ENCODE results near the gene CREB3L2.
"Not testable (repeated sequence)": the region's sequence is repeated elsewhere in the genome, so short reads cannot be mapped to it uniquely, and the experiment has no call there.

Gene CREB3L2

DNA sequence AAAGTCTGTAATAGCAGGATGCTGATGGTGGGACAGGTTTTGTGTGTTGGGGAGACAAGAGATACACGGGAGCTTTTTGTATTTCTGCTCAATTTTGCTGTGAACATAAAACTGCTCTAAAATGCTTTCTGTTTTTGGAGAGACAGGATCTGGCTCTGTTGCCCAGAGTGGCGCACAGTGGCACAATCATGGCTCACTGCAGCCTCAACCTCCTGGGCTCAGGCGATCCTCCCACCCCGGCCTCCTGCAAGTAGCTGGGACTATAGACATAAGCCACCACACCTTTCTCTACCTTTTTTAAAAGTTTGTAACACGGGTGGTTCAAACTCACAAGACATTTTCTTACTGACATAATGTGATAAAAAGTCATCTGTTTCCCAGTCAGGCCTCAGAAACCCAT, 14.3 kb downstream of the CREB3L2 start:
- no peak for DNase-seq (ENCODE audit: low read depth)

DNA sequence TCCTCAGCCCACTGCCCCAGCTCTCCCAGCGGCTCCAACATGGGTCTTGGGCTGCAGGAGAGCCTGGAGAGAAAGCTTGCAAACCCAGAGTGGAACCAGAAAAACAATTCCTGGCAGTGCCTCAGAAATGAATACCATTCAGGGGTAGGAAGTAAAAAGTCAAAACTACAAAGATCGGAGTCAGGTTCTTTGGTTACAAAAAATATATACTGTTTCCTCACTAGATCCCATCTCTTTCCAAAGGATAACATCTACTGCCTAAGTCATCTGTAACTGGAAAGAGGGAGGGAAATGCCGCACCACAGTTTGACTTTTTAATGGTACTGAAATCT, 14.9 kb downstream of the CREB3L2 start:
- no peak for DNase-seq (ENCODE audit: low read depth)

DNA sequence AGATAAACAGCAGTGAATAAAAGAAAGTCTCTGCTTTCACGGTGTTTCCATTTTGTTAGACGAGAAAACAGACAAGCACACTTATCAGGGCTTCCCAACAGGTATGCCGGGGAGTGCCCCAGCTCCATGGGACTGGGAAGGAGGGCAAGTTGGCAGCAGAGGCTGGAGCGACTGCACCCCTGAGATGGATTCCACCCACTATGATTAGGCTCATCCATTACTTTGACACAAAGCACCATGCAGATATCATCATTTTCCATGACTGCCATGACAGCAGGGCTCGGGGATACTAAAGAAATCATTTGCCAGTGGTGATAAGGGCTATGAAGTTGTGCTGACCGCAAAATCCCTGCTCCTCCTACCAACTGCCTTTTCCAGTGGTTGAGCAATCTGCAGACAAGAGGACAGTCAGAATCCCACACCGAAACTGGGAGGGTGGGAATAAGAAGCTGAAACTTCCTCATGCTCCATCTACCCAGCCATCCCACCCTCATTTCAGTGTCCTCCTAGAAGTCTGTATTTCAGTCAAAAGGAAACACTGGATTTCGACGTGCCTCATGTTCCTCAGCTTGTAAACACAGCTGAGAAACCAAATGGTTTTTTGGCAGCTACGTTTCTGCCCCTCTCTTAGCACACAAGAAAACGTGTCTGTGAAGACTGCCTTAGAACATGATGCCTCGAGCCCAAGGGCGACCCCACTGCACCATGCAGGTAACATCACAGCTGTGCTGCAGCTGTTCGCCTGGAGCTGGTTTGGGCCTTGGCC, 15.5 kb downstream of the CREB3L2 start:
- DNase-seq (ENCODE audit: low read depth) = no peak

DNA sequence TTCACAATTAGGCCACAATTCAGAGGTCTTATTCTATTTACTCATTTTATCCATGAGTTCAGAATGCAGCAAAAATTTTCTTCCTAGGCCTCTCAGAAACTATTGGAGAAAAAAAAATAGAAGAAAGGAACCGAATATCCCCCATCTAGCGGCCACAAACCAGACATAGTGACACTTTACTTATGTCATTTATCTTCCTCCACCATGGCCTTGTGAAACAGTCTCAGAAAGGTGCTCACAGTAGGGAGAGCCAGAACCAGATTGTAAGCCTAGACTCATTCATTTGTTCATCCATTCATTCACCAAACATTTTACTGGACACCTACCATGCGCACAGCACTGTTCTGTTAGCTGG, 16.0 kb downstream of the CREB3L2 start:
- DNase-seq (ENCODE audit: low read depth) = no peak

DNA sequence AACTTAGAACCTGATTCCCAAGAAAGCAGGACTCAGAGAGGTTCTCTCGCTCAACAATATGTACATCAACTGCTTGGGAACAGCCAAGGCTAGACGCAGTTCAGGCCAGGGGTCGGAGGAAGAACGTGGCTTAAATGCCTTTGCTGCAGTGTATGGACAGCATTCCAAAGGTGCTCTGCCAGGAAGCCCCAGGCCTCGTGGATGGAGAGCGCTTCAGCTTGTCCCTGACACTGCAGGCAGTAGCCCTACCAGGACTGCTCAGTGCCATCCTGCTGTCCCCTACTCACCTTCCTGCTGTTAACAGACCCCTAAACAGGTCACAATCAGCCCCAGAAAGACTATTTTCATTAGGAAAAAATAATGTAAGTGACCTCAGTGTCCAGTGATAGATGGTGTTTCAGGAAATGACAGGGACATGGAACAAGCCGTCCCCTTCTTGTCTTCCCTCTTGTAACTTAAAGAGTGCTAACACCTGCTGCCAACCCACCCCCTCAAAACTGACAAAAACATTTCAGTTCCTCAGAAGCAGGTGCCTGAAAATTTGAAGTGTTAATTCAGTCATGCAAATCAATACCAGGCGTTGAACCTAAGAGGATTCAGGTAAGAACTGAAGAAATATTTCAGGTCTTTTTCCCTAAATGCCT, 16.5 kb downstream of the CREB3L2 start:
- DNase-seq (ENCODE audit: low read depth) = no peak

DNA sequence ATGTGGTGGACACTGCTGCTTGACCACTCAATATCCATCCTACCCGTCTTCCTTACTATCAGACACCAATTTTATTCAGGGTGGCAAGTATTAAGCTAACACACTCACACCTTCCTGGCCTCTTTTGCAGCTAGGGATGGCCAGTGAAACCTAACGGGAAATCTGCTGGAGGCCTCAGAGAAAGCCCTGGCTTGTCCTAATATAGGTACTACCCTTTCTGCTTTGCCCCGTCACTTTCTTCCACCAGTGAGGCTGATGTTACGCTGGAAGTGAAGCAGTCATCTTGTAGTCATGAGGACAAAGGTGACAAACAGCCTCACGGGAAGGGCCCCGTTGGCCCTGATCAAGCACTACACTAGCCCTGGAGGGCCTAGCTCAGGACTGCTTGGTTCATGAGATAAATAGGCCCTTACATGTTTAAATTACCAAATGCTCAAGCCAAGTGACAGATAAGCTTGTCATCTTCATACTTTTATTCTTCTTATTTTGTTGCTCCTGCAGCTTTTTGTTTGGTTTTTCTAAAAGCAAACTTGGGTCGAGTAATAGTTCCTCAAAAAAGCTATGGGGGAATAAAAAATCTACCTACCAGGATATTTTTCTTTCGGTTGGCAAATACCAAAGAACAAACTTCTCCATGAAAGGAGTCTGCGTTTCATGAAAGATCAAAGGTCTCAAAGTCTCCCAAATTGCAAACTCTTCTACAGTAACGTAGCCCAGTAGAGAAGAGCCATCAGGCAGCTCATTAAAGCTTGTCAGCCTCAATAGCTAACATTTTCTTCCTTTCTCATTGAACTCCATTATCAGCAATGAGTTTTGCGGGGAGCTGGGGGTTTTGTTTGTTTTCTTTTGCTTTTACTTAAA, 17.5 kb downstream of the CREB3L2 start:
- no peak for DNase-seq (ENCODE audit: low read depth)

DNA sequence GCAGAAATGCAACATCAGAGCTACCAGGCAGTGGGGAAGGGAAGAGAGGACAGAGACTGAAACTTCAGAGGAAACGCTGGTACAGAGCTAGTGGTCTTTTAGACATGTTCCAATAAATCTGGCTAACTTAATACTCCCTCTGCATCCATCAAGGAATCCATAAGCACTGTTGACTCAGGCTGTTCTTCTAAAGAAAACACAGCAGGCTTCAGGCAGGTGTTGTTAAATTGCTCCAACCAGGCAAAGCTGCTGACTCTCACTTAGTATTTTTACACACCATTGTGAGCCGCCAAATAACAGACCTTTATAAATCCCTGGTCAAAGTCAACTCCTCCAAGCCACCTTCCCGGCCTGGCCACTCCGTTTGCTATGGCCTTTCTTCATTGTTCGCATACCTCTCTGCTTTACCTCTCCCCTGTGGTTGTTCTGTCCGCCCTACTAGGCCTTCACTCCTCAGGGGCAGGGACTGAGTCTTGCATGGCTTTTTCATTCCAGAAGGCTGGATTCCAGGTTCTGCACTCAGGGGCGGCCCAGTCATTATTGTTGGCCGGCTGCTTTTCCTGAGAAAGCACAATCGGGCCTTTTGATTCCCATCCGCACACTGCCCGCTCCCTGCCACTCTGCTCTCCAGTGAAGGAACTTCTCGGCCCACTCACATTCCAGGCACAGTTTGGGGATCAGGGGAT, 18.4 kb downstream of the CREB3L2 start:
- no peak for DNase-seq (ENCODE audit: low read depth)

DNA sequence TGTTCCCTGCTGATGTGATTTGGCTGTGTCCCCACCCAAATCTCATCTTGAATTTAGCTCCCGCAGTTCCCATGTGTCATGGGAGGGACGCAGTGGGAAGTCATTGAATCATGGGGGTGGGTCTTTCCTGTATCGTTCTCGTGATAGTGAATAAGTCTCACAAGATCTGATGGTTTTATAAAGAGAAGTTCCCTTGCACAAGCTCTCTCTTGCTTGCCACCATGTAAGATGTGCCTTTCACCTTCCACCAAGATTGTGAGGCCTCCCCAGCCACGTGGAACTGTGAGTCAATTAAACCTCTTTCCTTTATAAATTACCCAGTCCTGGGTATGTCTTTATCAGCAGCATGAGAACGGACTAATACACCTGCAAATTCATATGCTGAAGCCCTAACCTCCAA, 19.5 kb downstream of the CREB3L2 start:
- DNase-seq (ENCODE audit: low read depth) = not testable (repeated sequence)

DNA sequence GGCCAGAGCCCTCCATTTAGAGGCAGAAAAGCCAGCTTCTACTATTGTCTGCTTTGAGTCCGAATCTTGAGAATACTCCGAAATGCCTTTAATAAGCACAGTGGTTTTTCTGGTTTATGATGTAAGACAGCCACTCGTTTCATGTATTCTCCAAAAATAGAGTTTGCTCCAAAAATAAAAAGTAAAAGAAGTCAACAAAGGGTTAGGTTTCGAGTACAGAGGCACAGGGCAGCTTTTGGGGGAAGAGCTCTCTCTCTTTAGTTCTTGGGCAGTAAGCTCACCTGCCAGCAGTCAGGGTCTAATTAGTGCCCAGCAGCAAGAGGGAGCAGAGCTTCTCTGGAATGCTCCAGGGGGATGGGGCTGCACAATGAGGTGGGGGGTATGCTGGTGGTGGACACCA, 20.2 kb downstream of the CREB3L2 start:
- no peak for DNase-seq (ENCODE audit: low read depth)

DNA sequence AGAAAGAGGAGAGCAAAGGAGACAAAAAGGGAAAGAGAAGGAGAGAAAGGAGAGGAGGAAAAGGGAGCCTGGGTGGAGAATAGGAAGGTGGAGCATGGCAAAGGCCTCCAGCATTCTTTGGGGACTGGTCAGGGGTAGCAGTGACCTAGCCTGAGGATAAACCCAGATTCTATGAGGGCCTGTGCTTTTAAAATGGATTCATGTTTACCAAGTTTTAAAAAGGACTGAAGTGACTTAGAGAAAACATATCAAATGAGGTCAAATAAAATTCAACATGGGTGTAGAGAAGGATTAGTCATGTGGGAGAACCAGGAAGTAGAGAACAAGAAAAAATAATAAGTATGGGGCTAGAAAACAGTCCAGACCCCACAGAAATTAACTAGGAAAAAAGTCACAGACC, 20.7 kb downstream of the CREB3L2 start:
- DNase-seq (ENCODE audit: low read depth) = no peak

DNA sequence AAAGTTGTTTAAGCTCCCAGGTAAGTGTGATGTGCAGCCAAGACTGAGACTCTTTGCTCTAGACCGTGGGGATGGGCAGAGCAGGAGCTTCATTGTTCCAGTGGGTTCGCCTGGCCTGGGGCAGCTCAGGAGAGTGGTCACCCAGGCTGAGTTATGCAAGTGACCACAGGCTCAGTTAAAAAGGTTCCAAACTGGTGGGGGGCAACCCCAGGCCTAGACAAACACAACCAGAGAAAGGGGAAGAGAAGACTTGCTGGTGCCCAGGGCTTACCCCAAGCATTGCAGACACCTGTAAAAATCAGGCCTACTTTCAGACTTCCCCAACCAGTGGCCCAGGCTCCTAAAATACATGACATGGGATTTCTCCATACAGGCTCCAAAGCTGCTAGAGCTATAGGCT, 21.6 kb downstream of the CREB3L2 start:
- DNase-seq (ENCODE audit: low read depth) = no peak

DNA sequence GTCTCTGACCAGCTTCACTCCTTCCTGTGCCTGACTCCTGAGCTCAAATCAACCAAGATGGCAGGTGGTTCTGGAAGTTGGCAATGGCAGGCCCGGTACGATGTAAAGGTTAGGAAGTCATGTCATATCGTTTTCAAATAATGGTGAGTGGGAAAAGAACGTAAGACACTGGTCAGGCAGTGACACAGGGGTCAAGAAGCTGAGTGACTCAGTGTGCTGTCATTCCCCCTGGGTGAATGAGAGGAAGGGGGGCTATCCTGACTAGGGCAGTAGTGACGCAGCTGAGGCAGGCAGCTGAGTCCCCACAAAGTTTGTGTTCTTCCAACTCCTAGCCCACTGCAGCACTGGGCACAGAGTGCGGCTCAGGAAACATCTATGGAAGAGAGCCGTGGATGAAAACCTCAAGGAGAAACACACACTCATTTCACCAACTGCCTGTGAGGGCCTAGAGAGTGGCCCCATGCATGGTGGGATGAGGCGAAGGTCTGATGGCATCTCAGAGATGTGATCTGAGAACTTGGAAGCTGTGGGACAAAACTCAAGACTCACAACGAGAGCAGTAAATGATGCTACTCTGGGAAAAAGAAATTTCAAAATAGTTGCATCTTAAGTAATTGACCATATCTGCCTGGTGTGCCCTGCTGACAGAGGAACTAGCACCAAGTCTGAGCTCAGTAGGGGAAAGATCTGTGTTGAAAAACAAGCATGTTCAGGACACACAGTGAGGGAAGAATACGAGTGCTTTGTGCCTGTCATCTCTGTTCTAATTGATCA, 23.2 kb downstream of the CREB3L2 start:
- no peak for DNase-seq (ENCODE audit: low read depth)

DNA sequence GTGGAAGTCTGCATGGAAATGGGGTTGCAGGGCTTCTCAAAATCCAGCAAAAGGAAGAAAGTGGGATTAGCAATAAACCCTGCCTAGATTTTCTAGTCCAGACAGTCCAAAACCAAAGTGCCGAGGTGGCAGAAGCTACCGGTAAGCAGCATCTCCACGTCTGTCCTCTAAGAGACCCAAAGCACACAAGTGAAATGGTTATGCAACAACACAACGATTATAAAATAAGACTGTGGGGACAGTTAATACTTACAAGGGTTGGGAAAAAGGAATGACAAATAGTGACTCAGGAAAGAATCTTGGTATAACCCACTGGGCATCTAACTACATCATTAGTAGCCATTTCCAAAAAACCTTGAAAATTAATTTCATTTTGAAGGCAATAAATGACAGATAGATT, 24.7 kb downstream of the CREB3L2 start:
- no peak for DNase-seq (ENCODE audit: low read depth)

DNA sequence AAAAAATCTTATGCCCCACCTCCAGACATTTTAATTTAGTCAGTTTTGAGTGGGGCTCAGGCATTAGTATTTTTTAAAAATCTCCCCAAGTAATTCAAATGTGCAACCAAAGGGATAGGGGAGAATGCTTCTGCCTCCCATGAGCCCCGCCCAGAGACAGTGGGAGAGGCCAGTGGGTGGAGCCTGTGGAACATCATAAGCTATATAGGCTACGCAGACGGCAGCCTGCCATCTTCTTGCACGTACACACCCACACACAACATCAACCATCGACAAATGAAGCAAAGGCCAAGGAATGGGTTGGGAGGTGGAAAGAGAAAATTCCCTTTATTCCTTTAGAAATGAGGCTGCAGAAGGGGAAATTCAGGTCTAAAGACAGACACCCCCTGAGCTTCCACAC, 25.2 kb downstream of the CREB3L2 start:
- DNase-seq (ENCODE audit: low read depth) = no peak

DNA sequence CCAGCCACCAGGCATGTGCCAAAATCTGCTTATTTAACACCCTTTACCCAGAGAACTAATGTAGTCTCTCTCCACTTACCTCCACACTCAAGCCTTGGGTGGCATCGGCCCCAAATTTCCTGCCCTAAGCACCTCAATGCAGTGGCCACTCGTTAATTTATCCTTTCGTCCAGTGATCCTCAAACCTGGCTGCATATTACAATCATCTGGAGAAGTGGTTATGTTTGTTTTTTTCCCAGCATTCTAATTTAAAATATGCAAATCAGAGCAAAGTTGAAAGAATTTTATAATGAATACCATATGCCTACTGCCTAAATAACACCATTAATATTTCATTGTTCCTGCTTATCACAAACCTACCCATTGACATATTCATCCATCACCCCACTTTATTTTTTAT, 25.7 kb downstream of the CREB3L2 start:
- DNase-seq (ENCODE audit: low read depth) = no peak

DNA sequence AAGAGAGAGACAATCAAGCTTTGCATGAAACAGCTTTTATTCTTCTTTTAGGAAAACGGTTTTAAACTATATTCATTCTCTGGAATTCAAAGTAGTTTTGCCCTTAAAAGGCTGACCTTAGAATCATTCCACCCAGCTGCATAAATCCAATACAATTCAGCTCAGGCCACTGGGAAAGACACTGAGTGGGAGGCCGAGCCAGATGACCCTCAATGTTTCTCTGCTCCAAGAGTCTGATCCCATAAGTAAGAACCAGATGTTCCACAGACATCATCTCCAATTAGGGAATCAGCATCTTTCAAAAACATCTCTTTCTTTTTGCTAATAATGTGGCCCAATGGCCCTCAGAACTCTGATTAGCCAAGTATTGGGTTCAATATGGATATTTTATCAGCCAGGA, 26.1 kb downstream of the CREB3L2 start:
- DNase-seq (ENCODE audit: low read depth) = no peak

DNA sequence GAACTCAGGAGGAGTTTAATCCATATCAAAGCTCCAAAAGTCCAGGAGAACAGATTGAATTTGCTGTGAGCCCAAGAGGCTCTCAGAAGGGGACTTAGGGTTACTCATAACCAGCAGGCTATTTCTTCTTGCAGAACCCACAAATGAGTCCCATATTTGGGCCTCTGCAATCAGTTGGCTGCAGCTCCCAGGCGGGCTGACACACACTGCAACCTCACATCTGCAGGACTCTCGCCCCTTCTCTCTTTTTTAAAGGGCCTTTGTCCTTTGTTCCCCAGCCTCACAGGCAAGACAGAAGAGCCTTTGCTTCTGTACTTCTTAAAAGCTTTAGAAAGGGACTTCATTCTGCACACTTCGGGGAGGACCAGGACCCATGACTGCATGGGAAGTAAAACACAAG, 26.7 kb downstream of the CREB3L2 start:
- no peak for DNase-seq (ENCODE audit: low read depth)

DNA sequence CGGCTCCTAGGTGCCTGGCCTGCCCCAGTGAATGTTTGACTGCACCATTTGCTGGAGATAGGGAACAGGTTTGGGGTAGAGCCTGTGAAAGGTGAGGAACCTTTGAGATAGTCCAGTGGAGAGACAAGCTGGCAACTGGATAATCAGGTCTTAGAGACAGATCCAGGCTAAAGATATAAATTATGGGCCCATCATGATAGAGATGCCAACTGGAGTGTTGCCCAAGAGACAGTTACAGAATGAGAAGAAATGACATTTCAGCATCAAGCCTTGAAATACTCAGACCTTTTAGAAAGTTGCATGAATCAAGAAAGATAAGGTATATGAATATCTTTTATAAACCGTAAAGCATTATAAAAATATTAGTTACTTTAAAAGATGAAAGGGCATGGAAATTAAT, 27.1 kb downstream of the CREB3L2 start:
- no peak for DNase-seq (ENCODE audit: low read depth)

DNA sequence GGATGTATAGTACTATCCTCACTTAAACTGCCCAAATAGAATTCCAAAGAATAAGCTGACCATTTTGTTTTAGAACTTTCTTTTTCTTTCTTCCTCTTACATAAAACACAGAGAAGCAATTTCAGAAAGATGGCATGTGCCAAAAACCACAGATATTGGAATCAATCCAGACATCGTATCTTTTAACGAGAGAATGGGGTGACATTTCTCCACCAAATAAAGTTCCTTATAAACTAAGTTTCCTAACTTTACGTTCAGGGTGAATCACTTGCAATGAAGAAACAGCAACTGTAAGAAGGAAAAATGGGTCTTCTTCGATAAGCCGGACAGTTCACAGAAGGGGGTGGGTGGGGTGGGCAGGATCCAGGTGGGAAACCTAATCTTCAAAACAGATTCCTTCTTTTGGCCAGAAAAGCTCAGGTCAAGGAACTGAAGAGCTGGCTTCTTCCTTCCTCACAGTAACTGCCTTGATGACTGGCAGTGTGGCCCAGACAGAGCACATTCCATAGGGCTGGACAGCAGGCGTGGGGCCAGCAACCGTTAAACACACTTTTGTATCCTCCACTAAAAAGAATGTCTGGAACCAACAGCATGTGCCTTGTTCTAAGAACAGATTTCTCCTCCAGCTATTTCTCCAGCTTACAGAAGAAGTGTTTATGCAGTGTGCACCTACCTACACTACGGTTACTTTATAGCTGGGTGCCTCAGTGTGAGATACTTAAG, 31.5 kb downstream of the CREB3L2 start:
- no peak for DNase-seq (ENCODE audit: low read depth)

DNA sequence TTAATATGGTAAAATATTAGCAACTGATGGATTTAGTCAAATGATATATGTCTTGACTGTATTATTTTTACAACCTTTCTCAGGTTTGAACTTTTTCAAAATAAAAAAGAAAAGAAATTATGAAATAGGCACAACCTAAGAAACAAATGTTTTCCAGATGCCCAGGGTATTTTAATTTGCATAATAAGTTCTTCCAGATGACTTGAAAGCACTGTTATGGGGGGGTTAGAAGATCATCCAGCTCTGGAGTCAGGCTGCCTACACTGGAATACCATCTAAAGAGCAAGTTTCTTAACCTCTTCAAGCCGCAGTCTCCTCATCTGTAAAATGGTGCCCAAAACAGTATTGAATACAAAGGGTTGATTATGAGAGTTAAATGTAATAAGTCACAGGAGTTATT, 32.1 kb downstream of the CREB3L2 start:
- DNase-seq (ENCODE audit: low read depth) = no peak

DNA sequence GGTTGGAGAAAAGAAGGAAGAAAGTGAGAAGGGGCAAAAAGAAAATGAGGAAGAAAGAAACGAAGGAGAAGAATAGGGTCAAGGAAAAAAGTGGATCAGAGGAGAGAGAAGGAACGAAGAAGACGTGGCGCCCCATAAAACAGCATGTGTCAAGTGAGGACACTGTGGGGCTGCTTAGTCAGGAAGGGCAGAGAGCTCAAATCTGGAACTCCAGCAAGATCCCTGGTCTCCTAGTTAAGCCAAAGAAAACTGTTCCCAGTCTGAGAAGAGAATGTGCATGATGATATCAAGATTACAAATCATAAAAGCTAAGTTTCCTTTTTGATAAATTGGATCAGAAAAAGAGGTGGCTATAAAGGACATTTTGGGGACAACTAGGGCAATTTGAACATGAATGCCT, 33.0 kb downstream of the CREB3L2 start:
- DNase-seq (ENCODE audit: low read depth) = no peak
